GM15510 (cell line): Measurements from ENCODE around the gene SDR42E2.

Experiments
- POLR2A ChIP-seq: IDR thresholded peaks from 3 replicates; pipeline ENCODE4 v1.6.1; 2011; ENCODE audit warnings: borderline replicate concordance; ENCODE audit not compliant: insufficient read length; ENCODE audit errors: extremely low read depth

Gene SDR42E2

GRCh38 chr16:22144520-22144919 is 17.8 kb upstream of the SDR42E2 start:
- TF ChIP-seq POLR2A: no peak

- no peak for TF ChIP-seq POLR2A
Observed at GRCh38 chr16:22147853-22148252, 14.5 kb upstream of the SDR42E2 start.

- TF ChIP-seq POLR2A: no peak
Observed at GRCh38 chr16:22151246-22151998, 10.9 kb upstream of the SDR42E2 start.

- no peak for TF ChIP-seq POLR2A
Observed at GRCh38 chr16:22152316-22152715, 10.0 kb upstream of the SDR42E2 start.

GRCh38 chr16:22161401-22161800 is 905 bp upstream of the SDR42E2 start:
- no peak for TF ChIP-seq POLR2A

GRCh38 chr16:22162656-22163009 is 327 bp downstream of the SDR42E2 start:
- no peak for TF ChIP-seq POLR2A

- TF ChIP-seq POLR2A: no peak
Observed at GRCh38 chr16:22163806-22164205, 1.5 kb downstream of the SDR42E2 start.

- TF ChIP-seq POLR2A: no peak
Observed at GRCh38 chr16:22164482-22164881, 2.2 kb downstream of the SDR42E2 start.

GRCh38 chr16:22165508-22166285 is 3.4 kb downstream of the SDR42E2 start:
- no peak for TF ChIP-seq POLR2A

GRCh38 chr16:22171953-22172352 is 9.6 kb downstream of the SDR42E2 start:
- no peak for TF ChIP-seq POLR2A

GRCh38 chr16:22174642-22175041 is 12.3 kb downstream of the SDR42E2 start:
- TF ChIP-seq POLR2A: no peak

- TF ChIP-seq POLR2A: no peak
Observed at GRCh38 chr16:22177968-22178930, 15.9 kb downstream of the SDR42E2 start.

- TF ChIP-seq POLR2A: no peak
Observed at GRCh38 chr16:22181426-22181825, 19.1 kb downstream of the SDR42E2 start.

- TF ChIP-seq POLR2A: no peak
Observed at GRCh38 chr16:22181843-22182242, 19.5 kb downstream of the SDR42E2 start.

GRCh38 chr16:22183335-22183734 is 21.0 kb downstream of the SDR42E2 start:
- TF ChIP-seq POLR2A: no peak
